GM10266 (cell line): ENCODE data around the gene YWHAH.

Source experiments
- DNase-seq: peaks from one replicate; pipeline ENCODE4 v3.0.0; 2012; ENCODE audit errors: extremely low spot score
- CTCF ChIP-seq: IDR thresholded peaks from 2 replicates; pipeline ENCODE4 v1.5.1; 2012; ENCODE audit warnings: mild to moderate bottlenecking, low read depth; ENCODE audit not compliant: control insufficient read depth, insufficient read depth; ENCODE audit errors: missing control alignments

The YWHAH gene

DNA sequence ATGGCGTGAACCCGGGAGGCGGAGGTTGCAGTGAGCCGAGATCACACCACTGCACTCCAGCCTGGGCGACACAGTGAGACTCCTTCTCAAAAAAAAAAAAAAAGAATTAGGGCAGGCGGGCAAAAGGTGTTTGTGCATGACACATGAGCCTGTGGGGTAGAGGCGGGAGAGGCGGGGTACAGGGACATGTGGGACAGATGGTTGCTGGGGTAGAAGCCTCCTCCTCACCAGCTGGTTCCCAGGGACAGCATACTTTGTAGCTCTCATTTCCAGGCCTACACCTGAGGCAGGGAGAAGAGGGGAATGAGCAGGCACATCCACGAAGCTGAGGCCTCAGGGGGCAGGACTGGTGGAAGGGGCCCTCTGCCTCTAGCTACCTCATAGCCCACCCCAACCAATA, 23.7 kb downstream of the YWHAH start:
- no peak for TF ChIP-seq CTCF
- no peak for DNase-seq

DNA sequence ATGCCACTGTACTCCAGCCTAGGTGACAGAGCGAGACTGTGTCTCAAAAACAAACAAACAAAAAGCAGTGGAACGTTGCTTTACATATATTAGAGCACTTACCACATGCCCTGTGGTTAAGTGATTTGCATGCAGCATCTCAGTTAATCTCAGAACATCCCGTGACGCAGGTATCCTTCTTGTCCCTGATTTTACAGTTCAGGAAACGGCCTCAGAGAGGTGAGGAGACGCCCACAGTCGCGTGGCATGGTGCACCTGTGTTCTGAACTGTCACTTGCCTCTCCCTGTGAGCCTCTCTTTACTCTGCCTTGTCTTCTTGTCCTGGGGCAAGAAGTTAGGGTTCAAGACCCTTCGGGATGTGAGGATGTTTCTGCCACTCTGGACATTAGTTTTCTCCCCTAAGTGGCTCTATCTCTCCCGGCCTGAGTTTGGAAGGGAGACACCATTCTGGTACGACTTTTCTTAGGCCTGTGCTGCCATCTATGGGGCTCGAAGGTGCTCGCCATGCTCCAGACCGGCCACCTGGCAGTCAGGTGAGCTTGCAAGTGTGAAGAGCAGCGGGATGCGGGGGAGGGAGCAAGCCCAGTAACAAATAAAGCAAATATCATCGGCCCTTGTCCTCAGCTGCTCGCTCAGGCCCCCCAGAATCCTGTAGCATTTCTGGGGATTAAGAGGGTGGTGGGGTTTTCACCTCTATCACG, 25.6 kb downstream of the YWHAH start:
- peak; percentile 72 for TF ChIP-seq CTCF
- DNase-seq = peak; percentile 69

DNA sequence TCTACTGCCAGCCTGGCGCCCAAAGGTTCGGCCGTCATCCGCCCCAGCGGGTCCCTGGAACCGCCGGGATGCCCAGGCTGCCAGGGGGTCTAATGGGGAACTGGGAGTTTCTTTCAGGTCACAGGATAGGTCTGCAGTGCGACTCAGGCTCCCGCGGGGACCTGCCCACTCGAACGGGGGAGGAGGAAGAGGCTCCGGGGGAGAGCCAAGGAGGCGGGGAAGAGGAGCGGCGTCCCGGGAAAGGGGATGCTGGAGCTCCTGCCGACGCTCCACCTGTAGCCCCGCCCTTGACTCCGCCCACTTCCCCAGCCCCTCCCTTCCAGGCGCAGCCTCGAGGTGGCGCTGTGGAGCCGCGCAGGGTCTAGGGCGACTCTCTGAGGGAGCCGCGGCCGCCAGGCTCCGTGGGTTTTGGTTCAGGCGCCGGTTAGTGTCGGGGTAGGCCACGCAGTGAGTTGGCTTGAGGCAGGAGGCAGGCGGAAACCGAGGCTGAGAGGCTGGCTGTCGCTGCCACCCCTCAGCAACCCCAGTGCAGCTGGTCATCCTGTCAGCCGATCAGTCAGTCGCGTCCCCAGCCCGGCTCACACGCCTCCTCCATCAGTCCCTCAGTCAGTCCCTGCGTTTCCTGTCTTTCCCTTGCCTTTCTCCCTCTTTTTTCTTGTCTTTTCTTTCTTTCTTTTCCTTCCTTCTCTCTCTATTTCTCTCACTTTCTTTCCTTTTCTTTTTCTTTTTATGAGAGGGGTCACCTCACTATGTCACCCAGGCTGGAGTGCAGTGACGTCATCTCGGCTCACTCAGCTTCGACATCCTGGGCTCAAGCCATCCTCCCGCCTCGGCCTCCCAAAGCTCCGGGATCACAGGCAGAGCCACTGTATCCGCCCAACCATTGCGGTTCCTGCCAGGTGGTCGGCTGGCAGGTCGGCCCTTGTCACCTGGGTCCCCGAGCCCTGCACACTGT, 26.4 kb downstream of the YWHAH start:
- peak; percentile 85 for DNase-seq

GRCh38 chr22:31972180-31972579, 27.8 kb downstream of the YWHAH start:
- no peak for TF ChIP-seq CTCF
- no peak for DNase-seq

More for the DNA sequence above, 26.4 kb downstream of the YWHAH start:
- TF ChIP-seq CTCF = peak; percentile 95

DNA sequence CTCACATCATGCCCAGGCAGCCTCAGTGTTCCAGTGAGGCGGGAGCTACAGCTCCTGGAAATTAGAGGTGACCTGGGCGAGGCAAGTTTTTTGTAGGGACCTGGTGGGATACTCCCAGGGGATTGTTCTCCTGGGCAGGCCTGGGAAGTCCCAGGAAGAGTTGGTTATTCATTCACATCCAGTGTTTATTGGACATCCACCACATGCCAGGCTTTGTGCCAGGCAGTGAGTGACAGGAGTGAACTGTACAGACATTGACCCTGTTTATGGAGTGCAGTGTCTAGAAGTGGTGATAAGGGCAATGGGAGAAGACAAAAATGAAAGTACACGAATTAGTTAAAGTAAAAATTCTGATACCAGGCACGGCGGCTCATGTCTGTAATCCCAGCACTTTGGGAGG, 29.4 kb downstream of the YWHAH start:
- no peak for DNase-seq
- TF ChIP-seq CTCF = no peak

DNA sequence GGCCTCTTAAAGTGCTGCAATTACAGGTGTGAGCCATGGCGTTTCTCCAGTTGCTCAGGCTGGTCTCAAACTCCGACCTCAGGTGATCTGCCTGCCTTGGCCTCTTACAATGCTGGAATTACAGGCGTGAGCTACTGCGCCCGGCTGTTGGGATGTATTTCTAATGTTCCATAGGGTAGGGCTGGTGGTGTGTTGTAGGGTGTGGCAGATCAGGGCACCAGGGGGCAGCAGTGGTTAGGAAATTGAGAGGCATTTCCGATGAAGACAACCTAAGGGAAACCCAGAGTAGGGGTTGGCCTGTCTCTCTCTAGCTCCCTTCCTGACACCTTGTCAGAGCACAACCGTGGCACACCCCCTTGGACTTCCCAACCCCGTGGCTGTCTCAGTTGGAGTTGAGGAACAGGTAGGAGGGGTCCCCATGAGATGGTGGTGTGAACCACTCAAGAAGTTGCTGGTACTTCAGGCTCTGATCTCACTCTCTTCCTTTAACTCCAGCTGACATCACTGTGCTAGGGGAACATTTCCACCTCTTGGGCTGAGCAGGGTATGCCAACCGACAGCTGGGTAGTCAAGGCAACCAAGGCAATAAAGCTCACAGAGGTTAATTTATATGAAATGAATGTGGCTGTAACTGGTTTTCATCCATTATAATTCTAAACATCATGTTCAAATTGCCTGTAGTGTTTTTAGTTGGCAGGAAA, 33.0 kb downstream of the YWHAH start:
- TF ChIP-seq CTCF = peak; percentile 85
- DNase-seq = peak; percentile 76
